Endothelial cell of umbilical vein (primary cell): ENCODE results near the gene MBL2.

Experiments used
- CTCF ChIP-seq, 2 donors: IDR thresholded peaks; 1 replicate in 1 of 2; 2 replicates in 1 of 2; pipeline ENCODE4 v1.5.1; 2011; ENCODE audit warnings: low read length in 2 of 2, mild to moderate bottlenecking in 2 of 2, moderate library complexity in 2 of 2, control low read depth in 1 of 2, inconsistent platforms in 1 of 2, low read depth in 1 of 2; ENCODE audit not compliant: insufficient read depth in 1 of 2; ENCODE audit errors: extremely low read depth in 1 of 2
- EZH2 ChIP-seq: IDR thresholded peaks from 2 replicates; pipeline ENCODE4 v1.6.1; 2012; ENCODE audit warnings: borderline replicate concordance, low read depth, mild to moderate bottlenecking, moderate library complexity, low read length, inconsistent platforms; ENCODE audit not compliant: severe bottlenecking
- FOS ChIP-seq: IDR thresholded peaks from 2 replicates; pipeline ENCODE4 v1.6.1; 2011; ENCODE audit warnings: mild to moderate bottlenecking, low read length, moderate library complexity, borderline replicate concordance; ENCODE audit not compliant: insufficient read depth
- JUN ChIP-seq: IDR thresholded peaks from 2 replicates; pipeline ENCODE4 v1.6.1; 2011; ENCODE audit warnings: borderline replicate concordance, low read depth; ENCODE audit not compliant: insufficient read length, insufficient read depth
- MYC ChIP-seq: IDR thresholded peaks from one replicate; pipeline ENCODE4 v1.6.1; 2011; ENCODE audit warnings: mild to moderate bottlenecking, low read depth, low read length
- POLR2A ChIP-seq: IDR thresholded peaks from 2 replicates; pipeline ENCODE4 v1.6.1; 2012; ENCODE audit warnings: low read depth, mild to moderate bottlenecking, control low read depth, low read length
- POLR2AphosphoS5 ChIP-seq: IDR thresholded peaks from 2 replicates; pipeline ENCODE4 v1.6.1; 2012; ENCODE audit warnings: low read depth, mild to moderate bottlenecking, control low read depth, low read length, moderate library complexity; ENCODE audit not compliant: insufficient read depth
- TF ChIP-seq, protein P1 (sequence below): IDR thresholded peaks from 2 replicates; pipeline ENCODE4 v1.6.1; 2011; ENCODE audit not compliant: insufficient read depth, insufficient read length

GRCh38 chr10:52729271-52730104, 43.1 kb downstream of the MBL2 start:
- peak; percentile 30 to 39 for TF ChIP-seq CTCF (IDR thresholded peaks at IDR 0.05; ENCODE audit: extremely low read depth in 1 of 2, insufficient read depth in 1 of 2, low read depth in 1 of 2, low read length in 2 of 2)
- TF ChIP-seq POLR2A: no peak
- TF ChIP-seq FOS: no peak
- TF ChIP-seq EZH2: no peak
- TF ChIP-seq, protein P1, sequence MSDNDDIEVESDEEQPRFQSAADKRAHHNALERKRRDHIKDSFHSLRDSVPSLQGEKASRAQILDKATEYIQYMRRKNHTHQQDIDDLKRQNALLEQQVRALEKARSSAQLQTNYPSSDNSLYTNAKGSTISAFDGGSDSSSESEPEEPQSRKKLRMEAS: no peak
- no peak for TF ChIP-seq MYC
- TF ChIP-seq POLR2AphosphoS5: no peak
- no peak for TF ChIP-seq JUN
